HCT116 (cell line): Measurements from ENCODE around the gene LDLRAD4. TPM values are rescaled to one million over a fixed set of nuclear protein-coding genes. Genes with fewer than 3 reads are reported as not detected.

Experiments
- ATAC-seq: fragments of 200-7000 bp; cut with Tn5 transposase; 2 replicates; pipeline ENCODE4 v1.9.1; 2020; ENCODE audit warnings: mild to moderate bottlenecking, moderate library complexity
- BruUV-seq: library from RNA; stranded (reverse); fragments of 400-500 nt; replicated peaks from 2 replicates; lab custom pipeline; 2021; lab: Mats Ljungman, UMichigan
- CTCF ChIA-PET: fragments of 300-600 bp; sonication (Branson Sonifier 250); formaldehyde crosslinking; loops from one replicate; lab custom pipeline; 2021; ENCODE audit warnings: antibody characterized with exemption; lab: Charles Lee
- POLR2A ChIA-PET: fragments of 300-600, 350-600 bp; sonication (Branson Sonifier 250); formaldehyde crosslinking; loops from one replicate; lab custom pipeline; 2021; ENCODE audit warnings: antibody characterized with exemption; lab: Charles Lee
- RAD21 ChIA-PET, 2 experiments: fragments of 300-600 bp; sonication (Branson Sonifier 250); formaldehyde crosslinking; loops; one replicate each; lab custom pipeline; 2023; ENCODE audit warnings: low total read pairs in 2 of 2; ENCODE audit not compliant: uncharacterized antibody in 2 of 2, unreplicated experiment in 2 of 2, low non-redundant PET in 1 of 2; lab: Charles Lee
- DNase-seq: peaks from one replicate; pipeline ENCODE4 v3.0.0-alpha.2; 2010; ENCODE audit warnings: low read depth, low spot score
- H2AFZ ChIP-seq: fragments of 200-600 bp; shearing (Covaris generic), sonication (generic); 2 replicates; pipeline ENCODE4 v1.6.1; 2017; ENCODE audit warnings: low read depth, mixed run types, mixed read lengths, antibody characterized with exemption, low read length; ENCODE audit not compliant: poor library complexity, severe bottlenecking
- H3K27ac ChIP-seq: 2 replicates; pipeline ENCODE4 v1.5.1; 2012; ENCODE audit warnings: low read depth, low read length
- H3K27me3 ChIP-seq: fragments of 200-600 bp; sonication (generic); 2 replicates; pipeline ENCODE4 v1.6.1; 2016; ENCODE audit warnings: mixed run types, low read length, mixed read lengths; ENCODE audit not compliant: insufficient read depth
- H3K36me3 ChIP-seq, 2 experiments: fragments of 200-500 bp in 1 of 2; fragments of 200-600 bp in 1 of 2; sonication (Bioruptor generic) in 1 of 2; sonication (generic) in 1 of 2; 2 replicates each; pipeline versions ENCODE4 v1.5.1 to v1.6.1; 2014 to 2016; ENCODE audit warnings: low read length in 2 of 2, inconsistent platforms in 1 of 2, mixed read lengths in 1 of 2, mixed run types in 1 of 2; ENCODE audit not compliant: insufficient read depth in 2 of 2, control insufficient read depth in 1 of 2
- H3K4me1 ChIP-seq, 2 experiments: fragments of 200-600 bp in 1 of 2; sonication (generic) in 1 of 2; 2 replicates each; pipeline versions ENCODE4 v1.5.1 to v1.6.1; 2012 to 2017; ENCODE audit warnings: low read length in 2 of 2, inconsistent platforms in 1 of 2, mild to moderate bottlenecking in 1 of 2, mixed read lengths in 1 of 2, mixed run types in 1 of 2, moderate library complexity in 1 of 2; ENCODE audit not compliant: insufficient read depth in 2 of 2, control insufficient read depth in 1 of 2
- H3K4me2 ChIP-seq: fragments of 200-600 bp; sonication (generic); 2 replicates; pipeline ENCODE4 v1.6.1; 2017; ENCODE audit warnings: mixed run types, low read length, mixed read lengths
- H3K4me3 ChIP-seq, 2 experiments: fragments of 200-600 bp in 1 of 2; sonication (generic) in 1 of 2; replicated peaks in 1 of 2; 2 replicates each; pipeline ENCODE4 v1.5.1; 2011 to 2016; ENCODE audit warnings: low read length in 2 of 2, control low read depth in 1 of 2, low read depth in 1 of 2, mild to moderate bottlenecking in 1 of 2, mixed read lengths in 1 of 2, mixed run types in 1 of 2
- H3K79me2 ChIP-seq: fragments of 200-600 bp; sonication (generic); 2 replicates; pipeline ENCODE4 v1.6.1; 2017; ENCODE audit warnings: mild to moderate bottlenecking, mixed run types, low read length, moderate library complexity, mixed read lengths; ENCODE audit not compliant: insufficient read depth
- H3K9ac ChIP-seq: fragments of 200-600 bp; sonication (generic); 2 replicates; pipeline ENCODE4 v1.6.1; 2016; ENCODE audit warnings: low read length, mixed read lengths
- H3K9me2 ChIP-seq: fragments of 200-600 bp; sonication (generic), shearing (Covaris generic); 2 replicates; pipeline ENCODE4 v1.6.1; 2017; ENCODE audit warnings: mixed run types, mild to moderate bottlenecking, moderate library complexity; ENCODE audit not compliant: insufficient read depth
- H3K9me3 ChIP-seq, 2 experiments: fragments of 200-500 bp in 1 of 2; fragments of 200-600 bp in 1 of 2; sonication (Bioruptor generic) in 1 of 2; sonication (generic) in 1 of 2; 2 replicates each; pipeline ENCODE4 v1.6.1; 2014 to 2017; ENCODE audit warnings: low read length in 2 of 2, mixed read lengths in 2 of 2, inconsistent platforms in 1 of 2, low read depth in 1 of 2, mild to moderate bottlenecking in 1 of 2, mixed run types in 1 of 2, moderate library complexity in 1 of 2; ENCODE audit not compliant: control insufficient read depth in 1 of 2, insufficient read depth in 1 of 2
- H4K20me1 ChIP-seq: fragments of 200-600 bp; sonication (generic), shearing (Covaris generic); 2 replicates; pipeline ENCODE4 v1.6.1; 2017; ENCODE audit warnings: mixed run types, mild to moderate bottlenecking, moderate library complexity; ENCODE audit not compliant: insufficient read depth
- ATF3 ChIP-seq: IDR thresholded peaks from 2 replicates; pipeline ENCODE4 v1.6.1; 2012
- CBX3 ChIP-seq: IDR thresholded peaks from 2 replicates; pipeline ENCODE4 v1.6.1; 2012; ENCODE audit warnings: low read depth
- EGR1 ChIP-seq: IDR thresholded peaks from 2 replicates; pipeline ENCODE4 v1.6.1; 2012; ENCODE audit warnings: low read depth
- EZH2phosphoT487 ChIP-seq: fragments of 200-600 bp; IDR thresholded peaks from 2 replicates; pipeline ENCODE4 v1.6.1; 2018; ENCODE audit warnings: antibody characterized with exemption, borderline replicate concordance
- FOSL1 ChIP-seq: IDR thresholded peaks from 2 replicates; pipeline ENCODE4 v1.6.1; 2012; ENCODE audit warnings: low read depth
- REST ChIP-seq: IDR thresholded peaks from 2 replicates; pipeline ENCODE4 v1.6.1; 2012; ENCODE audit warnings: low read depth
- SP1 ChIP-seq: IDR thresholded peaks from 2 replicates; pipeline ENCODE4 v1.6.1; 2012; ENCODE audit warnings: low read depth
- YY1 ChIP-seq: IDR thresholded peaks from 2 replicates; pipeline ENCODE4 v1.6.1; 2011; ENCODE audit warnings: low read length, low read depth, moderate library complexity, mild to moderate bottlenecking; ENCODE audit not compliant: insufficient replicate concordance; ENCODE audit errors: extremely low read depth
- ZBTB33 ChIP-seq: IDR thresholded peaks from 2 replicates; pipeline ENCODE4 v1.6.1; 2011; ENCODE audit warnings: mild to moderate bottlenecking, low read length, moderate library complexity; ENCODE audit not compliant: insufficient replicate concordance; ENCODE audit errors: extremely low read depth
- ZFX ChIP-seq: fragments of 450-650 bp; IDR thresholded peaks from 2 replicates; pipeline ENCODE4 v1.6.1; 2017
- ZNF274 ChIP-seq: fragments of 200-500 bp; sonication (Bioruptor generic); IDR thresholded peaks from 2 replicates; pipeline ENCODE4 v1.6.1; 2014; ENCODE audit warnings: mild to moderate bottlenecking, low read depth, low read length, inconsistent platforms
- intact Hi-C: fragments of 100-400 bp; cut with micrococcal nuclease; formaldehyde crosslinking; loops from 2 replicates; pipeline ENCODE4 v1.10.0; 2022
- total RNA-seq: library from RNA; stranded (reverse); gene quantifications from one replicate; pipeline ENCODE4 v1.2.1, GENCODE V29; 2021; ENCODE audit not compliant: unreplicated experiment

Gene LDLRAD4
- total RNA-seq, 1 experiment from 2014 or later: 1.2 TPM

- no peaks in the 10 kb centered on the region for H4K20me1 ChIP-seq
- ChIA-PET CTCF (interaction anchor here (0.6 kb wide), 1 partner anchor 808 kb away, joined by 3 read pairs; no protein-coding TSS in a partner anchor), POLR2A (no interaction called here)
- no peaks in the 10 kb centered on the region for H3K9me2 ChIP-seq
- no peak overlapping the region for H3K4me2 ChIP-seq
- no peaks in the 10 kb centered on the region for H3K9me3 ChIP-seq
- no peaks in the 10 kb centered on the region for H3K4me1 ChIP-seq
- H3K27me3 ChIP-seq: no peaks in the 10 kb centered on the region
- no peak overlapping the region for H3K9ac ChIP-seq
- intact Hi-C loops: no loop called here
- TF ChIP-seq REST: no peak
- no peak for TF ChIP-seq ZBTB33
- TF ChIP-seq EGR1: no peak
- no peak for TF ChIP-seq FOSL1
- no peak for TF ChIP-seq ZNF274
- TF ChIP-seq CBX3: no peak
- TF ChIP-seq YY1: no peak
- TF ChIP-seq EZH2phosphoT487: no peak
- no peak for TF ChIP-seq ATF3
- no peak for TF ChIP-seq SP1
- no peak for TF ChIP-seq ZFX
- TF ChIP-seq, all 23 proteins: peak for 0
- Histone ChIP-seq H3K27ac (no peak overlapping the region), H3K4me3 (no peak overlapping the region), H3K79me2 (no peaks in the 10 kb centered on the region), H3K36me3 (no peaks in the 10 kb centered on the region), H2AFZ (no peak overlapping the region)
- DNase-seq: no peak
- no TSS peak for BruUV-seq
- RAD21 ChIA-PET: no interaction called here
- ATAC-seq: no peak
Observed at GRCh38 chr18:13585379-13586153, 367.0 kb downstream of the LDLRAD4 start.
